T47D (cell line): ENCODE data around the gene GBF1.

Source experiments
- DNase-seq, 2 experiments: peaks; one replicate each; pipeline versions ENCODE4 v3.0.0 to v3.0.0-alpha.2; 2011 to 2012; ENCODE audit warnings: low read depth in 1 of 2, low spot score in 1 of 2
- JUND ChIP-seq: IDR thresholded peaks from 2 replicates; pipeline ENCODE4 v1.6.1; 2012; ENCODE audit warnings: low read depth
- in situ Hi-C: cut with HindIII; loops from 2 replicates; pipeline ENCODE4 v1.10.0; 2016; ENCODE audit warnings: low sequenced_read_pairs, low pct_unique_long_range_greater_than_20kb

Gene GBF1

GRCh38 chr10:102222797-102223196 lies 22.5 kb upstream of the GBF1 start:
- no peak for DNase-seq
- in situ Hi-C loops, result no loop called here
- TF ChIP-seq JUND, result no peak

GRCh38 chr10:102225646-102226541 lies 19.4 kb upstream of the GBF1 start, which contains the start of gene ELOVL3:
ELOVL3 (plus strand) TSS chr10:102226299; CDS start chr10:102226549, 250 bp downstream.
- DNase-seq, result peak; percentile 98 to 99
- in situ Hi-C loops, result no loop called here
- no peak for TF ChIP-seq JUND

DNA sequence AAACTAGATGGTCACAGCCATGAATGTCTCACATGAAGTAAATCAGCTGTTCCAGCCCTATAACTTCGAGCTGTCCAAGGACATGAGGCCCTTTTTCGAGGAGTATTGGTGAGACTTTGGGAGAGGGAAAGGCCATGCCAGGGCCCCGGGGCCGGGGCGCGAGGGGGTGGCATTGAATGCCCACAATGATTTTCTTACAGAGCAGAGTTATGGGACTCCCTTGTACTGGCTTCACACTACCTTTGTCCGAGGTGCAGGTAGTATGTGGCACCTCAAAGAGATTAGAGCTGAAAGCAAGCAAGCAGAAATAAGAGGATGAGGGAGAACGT lies 18.8 kb upstream of the GBF1 start:
- DNase-seq, result no peak

GRCh38 chr10:102227050-102227449 lies 18.3 kb upstream of the GBF1 start:
- in situ Hi-C loops, result no loop called here
- TF ChIP-seq JUND, result no peak
- no peak for DNase-seq

More for the DNA sequence above, 18.8 kb upstream of the GBF1 start:
- in situ Hi-C loops, result no loop called here
- TF ChIP-seq JUND, result no peak

DNA sequence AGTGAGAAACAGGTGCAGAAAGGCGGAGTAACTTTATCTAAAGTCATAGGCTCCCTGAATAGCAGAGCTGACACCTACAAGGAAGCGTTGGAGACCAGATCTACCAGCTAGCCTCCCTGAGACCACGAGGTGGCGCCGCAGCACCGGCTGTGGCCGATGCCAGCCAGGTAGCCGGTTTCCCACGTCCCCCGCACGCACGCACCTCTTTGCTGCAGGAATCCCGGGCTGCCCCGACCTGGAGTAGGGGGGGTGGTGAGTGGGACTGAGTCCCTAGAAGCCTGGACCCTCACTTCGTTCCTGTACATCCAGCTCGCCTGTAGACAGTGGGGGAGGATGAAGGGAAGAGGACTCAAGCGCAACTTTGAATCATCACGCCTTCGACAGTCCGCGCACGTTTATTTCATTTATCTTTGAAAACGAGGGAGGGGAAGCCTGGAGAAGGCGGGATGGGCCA lies 15.5 kb upstream of the GBF1 start:
- DNase-seq, result peak; percentile 90 to 92
- in situ Hi-C loops, result no loop called here
- TF ChIP-seq JUND, result no peak

DNA sequence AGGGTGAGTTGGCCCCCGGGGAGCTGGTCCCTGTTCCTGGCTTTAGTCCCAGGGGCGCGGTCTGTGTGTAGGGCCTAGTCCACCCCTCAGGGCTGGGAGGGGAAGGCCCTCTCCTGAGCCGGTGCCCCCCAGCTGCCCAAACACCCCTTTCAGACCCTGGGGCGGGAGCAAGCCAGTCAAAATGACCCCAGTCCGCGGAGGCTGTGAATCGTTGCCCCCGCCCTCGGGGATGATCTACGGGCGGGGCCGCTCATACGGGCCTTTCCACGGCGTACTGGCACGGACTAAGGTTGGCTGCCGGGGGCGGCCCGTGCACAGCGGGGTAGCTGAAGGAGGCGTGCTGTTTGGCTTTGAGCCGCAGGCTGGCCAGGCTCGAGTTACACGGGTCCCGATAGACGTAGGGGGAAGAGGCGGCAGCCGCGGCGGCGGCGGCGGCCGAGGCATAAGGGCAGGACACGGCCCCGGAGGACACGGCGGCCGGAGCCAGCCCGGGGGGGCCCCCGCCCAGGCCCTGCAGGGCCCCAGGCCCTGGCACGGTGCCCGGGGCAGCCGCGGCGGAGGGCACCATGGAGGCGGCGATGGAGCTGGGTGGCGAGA lies 15.0 kb upstream of the GBF1 start:
- in situ Hi-C loops, result no loop called here
- peak; percentile 47 to 84 for DNase-seq
- no peak for TF ChIP-seq JUND

GRCh38 chr10:102230861-102231356 lies 14.4 kb upstream of the GBF1 start:
- in situ Hi-C loops, result no loop called here
- no peak for TF ChIP-seq JUND
- peak; percentile 43 to 52 for DNase-seq

GRCh38 chr10:102231357-102232318 lies 13.7 kb upstream of the GBF1 start:
- DNase-seq, result peak; percentile 73 to 87
- no peak for TF ChIP-seq JUND
- in situ Hi-C loops, result no loop called here

GRCh38 chr10:102233997-102234396 lies 11.3 kb upstream of the GBF1 start:
- in situ Hi-C loops, result no loop called here
- TF ChIP-seq JUND, result no peak
- DNase-seq, result no peak

DNA sequence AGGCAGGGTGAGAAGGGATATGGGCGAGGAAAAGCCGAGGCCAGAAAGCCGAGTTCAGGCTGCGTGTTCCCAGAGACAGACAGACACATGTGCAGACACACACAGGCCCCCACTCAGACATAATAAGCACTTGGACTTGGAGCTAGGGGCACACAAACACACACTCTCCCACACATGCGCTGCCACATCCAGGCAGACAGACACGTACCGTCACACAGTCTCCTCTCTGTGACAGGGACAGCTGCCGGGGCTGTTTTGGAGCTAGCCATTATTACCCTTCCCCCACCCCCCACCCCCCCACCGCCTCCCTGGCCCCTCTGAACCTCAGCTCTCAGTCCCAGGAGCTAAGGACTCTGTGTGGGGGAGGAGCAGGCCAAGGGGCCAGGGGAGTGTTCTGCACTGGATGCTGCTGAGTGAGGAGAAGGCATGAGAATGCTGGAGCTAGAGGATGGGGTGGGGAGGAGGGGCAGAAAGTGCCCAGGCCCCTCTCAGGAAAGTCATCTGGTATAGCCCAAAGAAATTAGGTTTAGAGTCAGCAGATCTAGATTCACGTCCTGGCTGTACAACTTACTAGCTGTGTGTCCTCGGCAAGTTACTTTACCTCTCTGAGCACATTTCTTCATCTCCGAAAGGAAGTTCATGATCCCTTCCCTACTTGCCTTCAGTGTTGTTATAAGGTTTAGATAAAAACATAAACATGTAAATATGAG lies 10.3 kb upstream of the GBF1 start:
- no peak for DNase-seq
- in situ Hi-C loops, result no loop called here
- TF ChIP-seq JUND, result no peak

- no peak for TF ChIP-seq JUND
- in situ Hi-C loops, result no loop called here
These were observed 9.8 kb upstream of the GBF1 start for GRCh38 chr10:102235598-102235920.

GRCh38 chr10:102236006-102236405 lies 9.3 kb upstream of the GBF1 start:
- in situ Hi-C loops, result no loop called here
- DNase-seq, result no peak
- no peak for TF ChIP-seq JUND

More at GRCh38 chr10:102235598-102235920, 9.8 kb upstream of the GBF1 start:
- peak; percentile 37 to 51 for DNase-seq
